ENCODE results near the gene DLX4.

DNA sequence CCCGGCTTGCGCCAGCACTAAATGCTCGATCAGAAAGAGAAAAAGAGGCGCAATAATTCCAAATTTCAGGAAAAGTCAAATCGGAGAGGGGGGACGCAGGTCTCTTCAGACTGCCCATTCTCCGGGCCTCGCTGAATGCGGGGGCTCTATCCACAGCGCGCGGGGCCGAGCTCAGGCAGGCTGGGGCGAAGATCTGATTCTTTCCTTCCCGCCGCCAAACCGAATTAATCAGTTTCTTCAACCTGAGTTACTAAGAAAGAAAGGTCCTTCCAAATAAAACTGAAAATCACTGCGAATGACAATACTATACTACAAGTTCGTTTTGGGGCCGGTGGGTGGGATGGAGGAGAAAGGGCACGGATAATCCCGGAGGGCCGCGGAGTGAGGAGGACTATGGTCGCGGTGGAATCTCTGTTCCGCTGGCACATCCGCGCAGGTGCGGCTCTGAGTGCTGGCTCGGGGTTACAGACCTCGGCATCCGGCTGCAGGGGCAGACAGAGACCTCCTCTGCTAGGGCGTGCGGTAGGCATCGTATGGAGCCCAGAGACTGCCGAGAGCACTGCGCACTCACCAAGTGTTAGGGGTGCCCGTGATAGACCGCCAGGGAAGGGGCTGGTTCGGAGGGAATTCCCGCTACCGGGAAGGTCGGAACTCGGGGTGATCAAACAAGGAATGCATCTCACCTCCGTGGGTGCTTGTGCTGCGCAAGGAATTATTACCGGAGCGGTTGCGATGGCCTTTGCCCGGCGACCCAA lies 4.0 kb upstream of the DLX4 start:
- TF ChIP-seq CTCF (IDR thresholded peaks at IDR 0.05) (no peak), POLR2A (IDR thresholded peaks at IDR 0.05) (no peak)

All from adrenal gland (tissue), 5 donors.